GM19328 (cell line): ENCODE data around the gene MDM2.

ENCODE experiments used
- ATAC-seq: cut with Tn5 transposase; IDR thresholded peaks from one replicate; pipeline ENCODE4 v1.9.1; 2021; ENCODE audit warnings: mild to moderate bottlenecking, moderate library complexity; ENCODE audit not compliant: unreplicated experiment

MDM2 gene

DNA sequence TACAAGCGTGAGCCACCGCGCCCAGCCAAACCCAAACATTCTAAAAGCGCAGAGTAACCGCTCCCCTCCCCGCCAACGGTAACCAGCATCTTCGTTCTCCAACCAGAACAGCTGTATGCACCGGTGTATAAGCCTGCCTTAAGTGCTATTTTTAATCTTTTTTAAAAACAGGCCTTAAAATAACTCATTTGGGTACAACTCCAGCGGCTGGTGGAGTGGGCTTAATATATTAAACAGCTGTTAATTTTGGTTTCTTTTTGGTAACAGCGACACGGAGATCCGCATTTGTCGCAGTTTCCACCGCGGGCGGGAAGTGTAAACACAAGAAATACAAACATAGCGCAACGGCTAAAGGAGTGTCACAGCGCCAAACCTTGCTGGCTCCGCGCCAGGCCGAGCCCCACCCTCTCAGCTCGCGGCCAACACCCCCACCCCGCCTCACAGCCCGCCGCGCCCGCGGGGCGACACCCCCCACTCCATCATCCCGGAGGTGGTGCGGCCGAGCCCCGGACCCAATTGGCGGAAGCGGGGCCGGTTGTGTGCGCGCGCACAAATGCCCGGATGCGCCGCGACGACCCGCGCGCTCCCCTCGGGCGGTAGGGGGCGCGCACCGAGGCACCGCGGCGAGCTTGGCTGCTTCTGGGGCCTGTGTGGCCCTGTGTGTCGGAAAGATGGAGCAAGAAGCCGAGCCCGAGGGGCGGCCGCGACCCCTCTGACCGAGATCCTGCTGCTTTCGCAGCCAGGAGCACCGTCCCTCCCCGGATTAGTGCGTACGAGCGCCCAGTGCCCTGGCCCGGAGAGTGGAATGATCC, at the start of gene MDM2:
MDM2 (plus strand) TSS at position 602 of the 812 bp plus-strand sequence. CDS start 301 bp downstream, outside the sequence.
- ATAC-seq: peak; percentile 82

- ATAC-seq: no peak
Observed at GRCh38 chr12:68759852-68760251, 48.1 kb upstream of the MDM2 start.

DNA sequence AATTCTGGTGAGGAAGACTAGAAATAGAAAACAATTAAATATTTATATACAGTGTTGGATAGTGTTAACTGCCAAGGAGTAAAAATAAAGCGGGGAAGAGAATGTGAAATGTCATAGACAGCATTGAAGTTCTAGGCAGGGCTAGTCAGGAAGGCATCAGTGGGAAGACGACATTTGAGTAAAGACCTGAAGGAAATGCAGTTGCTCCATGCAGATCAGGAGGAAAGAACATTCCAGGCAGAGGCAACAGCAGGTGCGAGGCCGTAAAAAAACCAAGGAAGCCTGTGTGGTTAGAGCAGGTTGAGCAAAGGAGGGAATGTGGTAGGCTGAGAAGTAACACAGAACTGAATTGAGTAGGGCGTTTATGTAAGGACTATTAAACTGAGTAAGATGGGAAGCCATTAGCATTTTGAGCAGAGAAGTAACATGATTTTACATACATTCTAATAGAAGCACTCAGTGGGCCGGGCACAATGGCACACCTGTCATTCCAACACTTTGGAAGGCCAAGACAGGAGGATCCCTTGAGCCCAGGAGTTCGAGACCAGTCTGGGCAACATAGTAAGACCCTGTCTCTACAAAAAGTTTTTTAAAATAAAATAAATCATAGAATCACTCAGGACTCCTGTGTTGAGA, 47.1 kb upstream of the MDM2 start:
- ATAC-seq: no peak

GRCh38 chr12:68761442-68761812, 46.5 kb upstream of the MDM2 start:
- no peak for ATAC-seq

DNA sequence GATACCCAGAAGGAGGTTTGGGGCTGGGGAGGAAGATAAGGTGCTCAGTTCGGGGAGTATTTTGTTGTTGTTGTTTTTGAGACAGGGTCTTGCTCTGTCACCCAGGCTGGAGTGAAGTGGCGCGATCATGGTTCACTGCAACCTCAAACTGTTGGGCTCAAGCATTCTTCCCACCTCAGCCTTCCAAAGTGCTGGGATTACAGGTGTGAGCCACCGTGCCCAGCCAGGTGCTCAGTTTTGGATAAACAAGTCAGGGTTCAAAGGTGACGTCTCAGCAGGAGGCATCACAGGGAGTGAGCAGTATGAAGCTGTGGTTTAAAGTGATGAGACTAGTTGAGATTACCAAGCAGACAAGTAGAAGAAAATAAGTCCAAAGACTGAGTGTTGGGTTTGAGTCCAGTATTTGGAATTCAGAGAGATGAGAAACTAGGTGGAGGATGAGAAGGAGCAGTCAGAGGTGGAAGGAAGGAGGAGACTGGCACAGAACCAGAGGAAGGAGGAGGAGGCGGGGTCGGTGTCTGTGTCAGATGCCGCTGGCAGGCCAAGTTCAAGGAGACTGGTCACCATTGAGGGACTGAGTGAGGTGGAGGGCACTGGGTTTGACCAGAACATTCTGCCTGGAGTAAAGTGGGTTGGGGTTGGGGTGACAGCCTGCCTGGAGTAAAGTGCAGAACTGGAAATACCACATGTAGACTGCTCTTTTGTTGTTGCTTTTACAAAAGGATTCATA, 45.9 kb upstream of the MDM2 start:
- no peak for ATAC-seq

GRCh38 chr12:68762691-68763090, 45.3 kb upstream of the MDM2 start:
- no peak for ATAC-seq

- no peak for ATAC-seq
Observed at GRCh38 chr12:68765696-68766095, 42.3 kb upstream of the MDM2 start.

GRCh38 chr12:68766646-68767045, 41.3 kb upstream of the MDM2 start:
- ATAC-seq: no peak

GRCh38 chr12:68767191-68767590, 40.8 kb upstream of the MDM2 start:
- no peak for ATAC-seq

- no peak for ATAC-seq
Observed at GRCh38 chr12:68768431-68768939, 39.5 kb upstream of the MDM2 start.

DNA sequence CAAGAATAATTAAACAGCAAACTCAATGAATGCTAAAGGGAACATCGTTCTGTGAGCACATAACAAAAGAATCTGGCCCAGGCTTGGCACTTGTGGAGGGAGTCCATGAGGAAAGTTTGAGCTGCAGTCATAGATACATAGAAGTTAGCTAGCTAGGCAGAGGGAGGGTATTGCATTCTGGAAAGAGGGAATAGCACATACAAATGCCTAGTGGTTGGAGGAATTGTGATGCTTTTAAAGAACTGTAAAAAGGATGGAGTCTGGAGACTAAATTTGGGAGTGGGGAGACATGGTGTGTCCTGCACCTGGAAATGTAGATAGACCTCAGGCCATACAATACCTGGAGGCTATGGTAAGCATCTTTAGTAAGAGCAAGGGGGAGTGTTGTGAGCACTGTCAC, 38.0 kb upstream of the MDM2 start:
- ATAC-seq: no peak

GRCh38 chr12:68771223-68771925, 36.6 kb upstream of the MDM2 start:
- ATAC-seq: no peak

DNA sequence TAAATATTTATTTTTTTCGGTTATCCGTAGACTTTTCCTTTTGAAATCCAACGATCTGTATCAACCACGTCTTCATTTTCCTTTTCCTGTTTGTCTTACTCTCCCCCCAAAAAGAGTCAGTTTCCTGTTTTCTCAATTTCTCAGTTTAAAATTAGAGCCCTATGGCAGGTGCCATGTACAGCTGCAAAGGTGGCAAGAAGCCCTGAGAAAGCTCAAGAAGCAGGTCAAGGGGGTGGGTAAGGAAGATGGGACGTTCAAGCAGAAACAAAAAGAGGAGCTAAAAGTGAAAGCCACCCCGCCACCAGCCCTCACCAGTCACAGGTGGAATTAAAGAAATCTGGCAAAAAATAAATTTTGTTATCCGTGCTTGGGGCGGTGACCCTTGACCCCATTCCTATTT, 35.3 kb upstream of the MDM2 start:
- no peak for ATAC-seq

GRCh38 chr12:68773582-68773981, 34.4 kb upstream of the MDM2 start:
- ATAC-seq: no peak

DNA sequence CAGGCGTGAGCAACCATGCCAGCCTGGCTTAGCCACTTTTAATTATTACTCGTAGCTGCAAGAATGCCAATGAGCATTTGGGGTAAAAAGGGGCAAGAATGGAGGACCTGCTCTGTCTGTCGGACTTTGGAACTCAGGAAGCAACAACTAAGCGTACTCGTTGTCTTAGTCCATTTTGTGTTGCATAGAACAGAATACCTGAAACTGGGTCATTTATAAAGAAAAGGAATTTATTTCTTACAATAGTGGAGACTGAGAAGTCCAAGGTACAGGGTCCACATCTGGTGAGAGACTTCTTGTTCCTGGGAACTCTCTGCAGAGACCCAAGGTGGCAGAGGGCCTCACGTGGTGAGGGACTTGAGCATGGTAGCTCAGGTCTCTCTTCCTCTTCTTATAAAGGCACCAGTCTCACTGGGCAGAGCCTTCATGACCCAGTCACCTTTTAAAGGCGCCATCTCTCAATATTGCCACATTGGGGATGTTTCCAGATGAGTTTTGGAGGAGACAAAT, 32.8 kb upstream of the MDM2 start:
- ATAC-seq: no peak

DNA sequence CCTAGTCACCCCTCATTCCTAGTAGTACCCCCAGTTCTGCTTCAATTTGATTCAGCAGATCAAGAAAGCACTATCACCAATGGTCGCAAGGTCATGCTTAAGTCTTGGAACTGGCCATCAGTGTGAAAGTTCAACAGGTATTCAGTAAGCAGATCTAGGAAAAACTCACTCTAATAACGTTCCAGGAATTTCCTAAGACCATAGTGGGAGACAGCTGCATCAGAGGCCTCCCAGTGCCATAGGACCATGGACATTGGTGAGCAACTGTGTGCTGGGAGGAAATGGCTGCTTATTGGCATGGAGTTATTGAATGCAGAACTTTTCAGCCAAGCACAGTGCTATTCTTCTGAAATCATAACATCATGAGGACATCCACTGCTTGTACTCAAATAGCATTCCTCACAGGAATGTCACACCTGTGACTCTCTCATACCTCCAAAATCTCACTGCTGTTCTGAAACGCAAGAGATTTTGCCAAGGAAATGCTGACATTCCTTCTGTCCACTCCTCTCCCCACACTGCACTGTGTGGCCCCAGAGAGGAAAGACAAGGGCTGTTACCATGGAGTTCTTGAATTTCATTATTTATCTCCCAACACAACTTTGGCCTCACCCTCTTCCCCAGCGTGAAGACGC, 30.9 kb upstream of the MDM2 start:
- ATAC-seq: no peak

- ATAC-seq: no peak
Observed at GRCh38 chr12:68779280-68779679, 28.7 kb upstream of the MDM2 start.

GRCh38 chr12:68780731-68781130, 27.2 kb upstream of the MDM2 start:
- ATAC-seq: no peak

DNA sequence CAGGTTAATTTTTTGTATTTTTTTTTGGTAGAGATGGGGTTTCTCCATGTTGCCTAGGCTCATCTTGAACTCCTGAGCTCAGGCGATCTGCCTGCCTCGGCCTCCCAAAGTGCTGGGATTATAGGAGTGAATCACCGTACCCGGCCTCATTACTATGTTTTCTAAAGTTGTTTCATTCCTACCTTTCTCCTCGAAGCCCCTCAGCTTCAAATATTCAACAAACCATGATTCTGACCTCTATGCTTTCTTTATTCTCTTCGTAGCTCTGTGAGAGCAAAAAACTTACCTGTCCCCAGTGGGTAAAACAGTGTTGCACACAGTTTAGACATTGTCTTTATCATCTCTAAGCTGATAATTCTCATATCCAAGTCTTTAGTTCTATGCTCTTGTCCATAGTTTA, 26.2 kb upstream of the MDM2 start:
- ATAC-seq: no peak

DNA sequence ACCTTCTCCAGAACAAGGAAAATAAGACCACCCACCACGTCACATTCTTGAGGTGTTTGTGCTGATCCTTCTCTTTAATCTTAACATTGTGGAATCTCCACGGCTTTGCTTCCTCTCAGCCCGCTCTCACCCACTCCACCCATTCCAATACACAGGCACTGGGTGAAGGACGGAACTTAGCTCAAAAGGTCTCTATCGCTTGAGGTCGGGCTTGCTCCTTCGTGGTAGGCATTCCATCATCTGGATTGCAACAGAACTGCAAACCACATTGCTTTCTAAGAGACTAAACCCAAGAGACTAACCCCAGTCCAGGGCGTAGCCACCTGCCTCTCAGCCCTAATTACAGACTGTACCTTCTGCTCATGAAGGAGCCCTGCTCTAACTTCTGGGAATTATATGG, 24.0 kb upstream of the MDM2 start:
- ATAC-seq: no peak
